NK-92 (cell line): ENCODE data around the gene PFKFB4.

ENCODE experiments used
- DNase-seq: peaks from one replicate; lab custom pipeline; 2025; ENCODE audit not compliant: unreplicated experiment; lab: John Stamatoyannopoulos, UW

The PFKFB4 gene

GRCh38 chr3:48468329-48468731 lies 88.3 kb downstream of the PFKFB4 start:
- no peak for DNase-seq
